OCI-LY1 (cell line): Measurements from ENCODE around the gene PDZD7.

Experiments used
- H2AFZ ChIP-seq: fragments of 200-600 bp; sonication (generic), shearing (Covaris generic); 2 replicates; pipeline ENCODE4 v1.6.0; 2014; ENCODE audit warnings: antibody characterized with exemption, mild to moderate bottlenecking, low read length
- H3F3A ChIP-seq: fragments of 200-600 bp; sonication (generic), shearing (Covaris generic); 2 replicates; pipeline ENCODE4 v1.6.0; 2014; ENCODE audit warnings: mild to moderate bottlenecking, antibody characterized with exemption, low read length, moderate library complexity; ENCODE audit not compliant: insufficient read depth
- H3K27ac ChIP-seq: fragments of 200-600 bp; sonication (generic); 2 replicates; pipeline ENCODE4 v1.5.1; 2014; ENCODE audit warnings: low read length, mixed run types, mild to moderate bottlenecking, low read depth; ENCODE audit not compliant: poor library complexity, severe bottlenecking
- H3K27me3 ChIP-seq: fragments of 200-600 bp; sonication (generic); 2 replicates; pipeline ENCODE4 v1.6.0; 2014; ENCODE audit warnings: antibody characterized with exemption, mild to moderate bottlenecking, low read length, moderate library complexity; ENCODE audit not compliant: insufficient read depth
- H3K36me3 ChIP-seq: fragments of 200-600 bp; sonication (generic); 2 replicates; pipeline ENCODE4 v1.6.1; 2014; ENCODE audit warnings: mild to moderate bottlenecking, antibody characterized with exemption, low read length, moderate library complexity, mixed read lengths; ENCODE audit not compliant: insufficient read depth
- H3K4me1 ChIP-seq: fragments of 200-600 bp; sonication (generic); 2 replicates; pipeline ENCODE4 v1.5.1; 2014; ENCODE audit warnings: mild to moderate bottlenecking, low read length, moderate library complexity; ENCODE audit not compliant: insufficient read depth, severe bottlenecking
- H3K4me2 ChIP-seq: fragments of 200-600 bp; sonication (generic), shearing (Covaris generic); 2 replicates; pipeline ENCODE4 v1.6.1; 2014; ENCODE audit warnings: low read length
- H3K4me3 ChIP-seq: fragments of 200-600 bp; sonication (generic); 2 replicates; pipeline ENCODE4 v1.5.1; 2014; ENCODE audit warnings: low read length, low read depth, mild to moderate bottlenecking, mixed read lengths; ENCODE audit not compliant: poor library complexity, severe bottlenecking
- H3K79me2 ChIP-seq: fragments of 200-600 bp; shearing (Covaris generic); 2 replicates; pipeline ENCODE4 v1.6.1; 2016; ENCODE audit warnings: mixed run types, low read length, mixed read lengths; ENCODE audit not compliant: insufficient read depth
- H3K9ac ChIP-seq: fragments of 200-600 bp; sonication (generic), shearing (Covaris generic); 2 replicates; pipeline ENCODE4 v1.6.1; 2014; ENCODE audit warnings: mild to moderate bottlenecking, low read length, mixed read lengths
- H3K9me2 ChIP-seq: fragments of 200-600 bp; sonication (generic), shearing (Covaris generic); 2 replicates; pipeline ENCODE4 v1.6.1; 2014; ENCODE audit warnings: low read depth, mild to moderate bottlenecking, low read length, mixed read lengths
- H3K9me3 ChIP-seq: fragments of 200-600 bp; shearing (Covaris generic); 2 replicates; pipeline ENCODE4 v1.6.1; 2014; ENCODE audit warnings: low read length, mixed read lengths
- H4K20me1 ChIP-seq: fragments of 200-600 bp; sonication (generic), shearing (Covaris generic); 2 replicates; pipeline ENCODE4 v1.6.0; 2016; ENCODE audit warnings: mild to moderate bottlenecking, low read length; ENCODE audit not compliant: insufficient read depth
- CTCF ChIP-seq: fragments of 200-600 bp; sonication (generic), shearing (Covaris generic); IDR thresholded peaks from 2 replicates; pipeline ENCODE4 v1.5.1; 2017; ENCODE audit warnings: mild to moderate bottlenecking, antibody characterized with exemption, low read length, moderate library complexity, mixed read lengths
- EZH2 ChIP-seq: fragments of 200-600 bp; sonication (generic), shearing (Covaris generic); IDR thresholded peaks from 2 replicates; pipeline ENCODE4 v1.8.0; 2017; ENCODE audit warnings: borderline replicate concordance, mixed run types, mild to moderate bottlenecking, antibody characterized with exemption, low read length, moderate library complexity, mixed read lengths

PDZD7 gene

GRCh38 chr10:101016814-101017213 lies 14.1 kb downstream of the PDZD7 start:
- TF ChIP-seq CTCF: no peak
- no peak for TF ChIP-seq EZH2
- Histone ChIP-seq H3K9me2 (no peaks in the 10 kb centered on the region), H3K4me1 (no peaks in the 10 kb centered on the region), H3F3A (no peaks in the 10 kb centered on the region), H3K4me2 (no peak overlapping the region), H4K20me1 (no peaks in the 10 kb centered on the region), H3K27me3 (no peaks in the 10 kb centered on the region), H3K27ac (no peak overlapping the region), H2AFZ (no peak overlapping the region), H3K79me2 (no peaks in the 10 kb centered on the region), H3K4me3 (no peak overlapping the region), H3K36me3 (no peaks in the 10 kb centered on the region), H3K9ac (no peak overlapping the region), H3K9me3 (no peaks in the 10 kb centered on the region)

- H4K20me1 ChIP-seq: no peaks in the 10 kb centered on the region
- H3F3A ChIP-seq: no peaks in the 10 kb centered on the region
- no peaks in the 10 kb centered on the region for H3K36me3 ChIP-seq
- no peaks in the 10 kb centered on the region for H3K9me2 ChIP-seq
- H3K27ac ChIP-seq: no peak overlapping the region
- no peaks in the 10 kb centered on the region for H3K9me3 ChIP-seq
- no peak overlapping the region for H3K4me2 ChIP-seq
- H3K27me3 ChIP-seq: no peaks in the 10 kb centered on the region
- H3K79me2 ChIP-seq: no peaks in the 10 kb centered on the region
- H3K4me3 ChIP-seq: no peak overlapping the region
- no peak overlapping the region for H2AFZ ChIP-seq
- no peaks in the 10 kb centered on the region for H3K4me1 ChIP-seq
- TF ChIP-seq CTCF (no peak), EZH2 (no peak)
- H3K9ac ChIP-seq: no peak overlapping the region
Measured at GRCh38 chr10:101015582-101015973, 15.4 kb downstream of the PDZD7 start.

- Histone ChIP-seq H3K4me1 (no peaks in the 10 kb centered on the region), H3K36me3 (no peaks in the 10 kb centered on the region), H3K9me3 (no peaks in the 10 kb centered on the region), H3K9me2 (no peaks in the 10 kb centered on the region), H3K27me3 (no peaks in the 10 kb centered on the region), H3F3A (no peaks in the 10 kb centered on the region), H3K4me2 (no peak overlapping the region), H3K79me2 (no peaks in the 10 kb centered on the region), H2AFZ (no peak overlapping the region), H3K4me3 (no peak overlapping the region), H3K27ac (no peak overlapping the region), H4K20me1 (no peaks in the 10 kb centered on the region), H3K9ac (no peak overlapping the region)
- TF ChIP-seq EZH2 (no peak), CTCF (no peak)
Measured at GRCh38 chr10:101014966-101015581, 15.9 kb downstream of the PDZD7 start.
